ENCODE measurements around the gene RAPGEF4.

Gene RAPGEF4

DNA sequence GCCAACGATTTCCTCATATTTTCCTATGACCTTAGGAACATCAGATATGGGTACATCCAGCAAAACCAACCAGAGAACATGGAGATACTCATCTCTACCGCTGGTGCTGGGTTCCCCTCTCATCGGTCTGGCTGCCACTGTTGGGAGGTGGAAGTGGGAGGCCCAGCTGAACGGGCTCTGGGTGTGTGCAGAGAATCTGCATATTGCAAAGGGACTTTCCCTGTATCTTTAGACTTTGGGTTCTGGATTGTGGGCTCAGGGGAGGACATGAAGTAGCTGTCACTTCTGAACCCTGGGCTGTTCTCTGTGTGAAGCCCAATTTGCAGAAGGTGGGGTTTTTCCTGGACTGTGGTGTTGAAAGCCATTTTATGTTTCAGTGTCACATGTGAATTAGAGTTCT is 30.0 kb downstream of the RAPGEF4 start:
- H3K9me3 ChIP-seq (ENCODE audit: control insufficient read depth, insufficient read depth, low read depth, low read length): no peaks in the 10 kb centered on the region
- H3K4me1 ChIP-seq (ENCODE audit: control insufficient read depth, insufficient read depth, low read length): no peaks in the 10 kb centered on the region
- H3K27ac ChIP-seq (ENCODE audit: extremely low read depth, low read depth, low read length): no peak overlapping the region
- ChIA-PET CTCF (interaction anchor here (1.2 kb wide), 1 partner anchor 62 kb away, joined by 3 read pairs; no protein-coding TSS in a partner anchor), POLR2A (no interaction called here)
- H3K36me3 ChIP-seq (ENCODE audit: control insufficient read depth in 2 of 2, insufficient read depth in 1 of 2, low read length in 2 of 2): no peaks in the 10 kb centered on the region
- no peak overlapping the region for H3K4me3 ChIP-seq (ENCODE audit: low read depth, low read length)
- TF ChIP-seq ZNF404 (tag by site-specific recombination; IDR thresholded peaks at IDR 0.05): no peak
- no peak for TF ChIP-seq ZNF513 (tag by site-specific recombination; IDR thresholded peaks at IDR 0.05)
- TF ChIP-seq ZNF747 (tag by site-specific recombination; IDR thresholded peaks at IDR 0.05): no peak
- no peak for TF ChIP-seq HIC1 (tag by site-specific recombination; IDR thresholded peaks at IDR 0.05)
- no peak for TF ChIP-seq KLF7 (tag by site-specific recombination; IDR thresholded peaks at IDR 0.05; ENCODE audit: borderline replicate concordance)
- TF ChIP-seq ZNF433 (tag by site-specific recombination; IDR thresholded peaks at IDR 0.05; ENCODE audit: low read depth): no peak
- no peak for TF ChIP-seq ZNF174 (tag by site-specific recombination; IDR thresholded peaks at IDR 0.05)
- TF ChIP-seq, protein P1, sequence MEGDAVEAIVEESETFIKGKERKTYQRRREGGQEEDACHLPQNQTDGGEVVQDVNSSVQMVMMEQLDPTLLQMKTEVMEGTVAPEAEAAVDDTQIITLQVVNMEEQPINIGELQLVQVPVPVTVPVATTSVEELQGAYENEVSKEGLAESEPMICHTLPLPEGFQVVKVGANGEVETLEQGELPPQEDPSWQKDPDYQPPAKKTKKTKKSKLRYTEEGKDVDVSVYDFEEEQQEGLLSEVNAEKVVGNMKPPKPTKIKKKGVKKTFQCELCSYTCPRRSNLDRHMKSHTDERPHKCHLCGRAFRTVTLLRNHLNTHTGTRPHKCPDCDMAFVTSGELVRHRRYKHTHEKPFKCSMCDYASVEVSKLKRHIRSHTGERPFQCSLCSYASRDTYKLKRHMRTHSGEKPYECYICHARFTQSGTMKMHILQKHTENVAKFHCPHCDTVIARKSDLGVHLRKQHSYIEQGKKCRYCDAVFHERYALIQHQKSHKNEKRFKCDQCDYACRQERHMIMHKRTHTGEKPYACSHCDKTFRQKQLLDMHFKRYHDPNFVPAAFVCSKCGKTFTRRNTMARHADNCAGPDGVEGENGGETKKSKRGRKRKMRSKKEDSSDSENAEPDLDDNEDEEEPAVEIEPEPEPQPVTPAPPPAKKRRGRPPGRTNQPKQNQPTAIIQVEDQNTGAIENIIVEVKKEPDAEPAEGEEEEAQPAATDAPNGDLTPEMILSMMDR (tag by site-specific recombination; IDR thresholded peaks at IDR 0.05): no peak
- no peak for TF ChIP-seq ZNF221 (tag by site-specific recombination; IDR thresholded peaks at IDR 0.05; ENCODE audit: borderline replicate concordance)
- TF ChIP-seq ZSCAN16 (tag by site-specific recombination; IDR thresholded peaks at IDR 0.05): no peak
- TF ChIP-seq OSR2 (tag by site-specific recombination; IDR thresholded peaks at IDR 0.05): no peak
- TF ChIP-seq, protein P2, sequence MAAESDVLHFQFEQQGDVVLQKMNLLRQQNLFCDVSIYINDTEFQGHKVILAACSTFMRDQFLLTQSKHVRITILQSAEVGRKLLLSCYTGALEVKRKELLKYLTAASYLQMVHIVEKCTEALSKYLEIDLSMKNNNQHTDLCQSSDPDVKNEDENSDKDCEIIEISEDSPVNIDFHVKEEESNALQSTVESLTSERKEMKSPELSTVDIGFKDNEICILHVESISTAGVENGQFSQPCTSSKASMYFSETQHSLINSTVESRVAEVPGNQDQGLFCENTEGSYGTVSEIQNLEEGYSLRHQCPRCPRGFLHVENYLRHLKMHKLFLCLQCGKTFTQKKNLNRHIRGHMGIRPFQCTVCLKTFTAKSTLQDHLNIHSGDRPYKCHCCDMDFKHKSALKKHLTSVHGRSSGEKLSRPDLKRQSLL (tag by site-specific recombination; IDR thresholded peaks at IDR 0.05): no peak
- TF ChIP-seq, protein P3, sequence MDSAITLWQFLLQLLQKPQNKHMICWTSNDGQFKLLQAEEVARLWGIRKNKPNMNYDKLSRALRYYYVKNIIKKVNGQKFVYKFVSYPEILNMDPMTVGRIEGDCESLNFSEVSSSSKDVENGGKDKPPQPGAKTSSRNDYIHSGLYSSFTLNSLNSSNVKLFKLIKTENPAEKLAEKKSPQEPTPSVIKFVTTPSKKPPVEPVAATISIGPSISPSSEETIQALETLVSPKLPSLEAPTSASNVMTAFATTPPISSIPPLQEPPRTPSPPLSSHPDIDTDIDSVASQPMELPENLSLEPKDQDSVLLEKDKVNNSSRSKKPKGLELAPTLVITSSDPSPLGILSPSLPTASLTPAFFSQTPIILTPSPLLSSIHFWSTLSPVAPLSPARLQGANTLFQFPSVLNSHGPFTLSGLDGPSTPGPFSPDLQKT (IDR thresholded peaks at IDR 0.05; ENCODE audit: borderline replicate concordance, low read depth, low read length): no peak
- no peak for TF ChIP-seq ZFP41 (tag by site-specific recombination; IDR thresholded peaks at IDR 0.05; ENCODE audit: borderline replicate concordance)
- TF ChIP-seq ZNF571 (tag by site-specific recombination; IDR thresholded peaks at IDR 0.05): no peak
- TF ChIP-seq, protein P4, sequence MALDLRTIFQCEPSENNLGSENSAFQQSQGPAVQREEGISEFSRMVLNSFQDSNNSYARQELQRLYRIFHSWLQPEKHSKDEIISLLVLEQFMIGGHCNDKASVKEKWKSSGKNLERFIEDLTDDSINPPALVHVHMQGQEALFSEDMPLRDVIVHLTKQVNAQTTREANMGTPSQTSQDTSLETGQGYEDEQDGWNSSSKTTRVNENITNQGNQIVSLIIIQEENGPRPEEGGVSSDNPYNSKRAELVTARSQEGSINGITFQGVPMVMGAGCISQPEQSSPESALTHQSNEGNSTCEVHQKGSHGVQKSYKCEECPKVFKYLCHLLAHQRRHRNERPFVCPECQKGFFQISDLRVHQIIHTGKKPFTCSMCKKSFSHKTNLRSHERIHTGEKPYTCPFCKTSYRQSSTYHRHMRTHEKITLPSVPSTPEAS (tag by site-specific recombination; IDR thresholded peaks at IDR 0.05): no peak
- TF ChIP-seq ZNF175 (tag by site-specific recombination; IDR thresholded peaks at IDR 0.05): no peak
